MM.1S (cell line): Measurements from ENCODE around the gene JAK2.
A peak's percentile ranks its signal among the peaks of the same experiment; 100 is the strongest.
"Not testable (repeated sequence)": the region's sequence is repeated elsewhere in the genome, so short reads cannot be mapped to it uniquely, and the experiment has no call there.

Experiments used
- DNase-seq: peaks from one replicate; pipeline ENCODE4 v3.0.0-alpha.2; 2015
- H2AFZ ChIP-seq: fragments of 300-600 bp; sonication (generic); 2 replicates; pipeline ENCODE4 v1.6.0; 2016; ENCODE audit warnings: antibody characterized with exemption, low read length
- H3F3A ChIP-seq: fragments of 300-600 bp; sonication (generic); 2 replicates; pipeline ENCODE4 v1.6.1; 2016; ENCODE audit warnings: mild to moderate bottlenecking, antibody characterized with exemption, low read length, moderate library complexity, mixed read lengths; ENCODE audit not compliant: insufficient read depth
- H3K27ac ChIP-seq: fragments of 300-600 bp; sonication (generic); 2 replicates; pipeline ENCODE4 v1.5.1; 2016; ENCODE audit warnings: mild to moderate bottlenecking, low read length
- H3K27me3 ChIP-seq: fragments of 300-600 bp; sonication (generic); replicated peaks from 2 replicates; pipeline ENCODE4 v1.6.0; 2016; ENCODE audit warnings: low read length; ENCODE audit not compliant: insufficient read depth
- H3K36me3 ChIP-seq: fragments of 300-600 bp; sonication (generic); replicated peaks from 2 replicates; pipeline ENCODE4 v1.6.1; 2016; ENCODE audit warnings: mild to moderate bottlenecking, low read length, mixed read lengths; ENCODE audit not compliant: insufficient read depth
- H3K4me1 ChIP-seq: fragments of 300-600 bp; sonication (generic); 2 replicates; pipeline ENCODE4 v1.6.1; 2016; ENCODE audit warnings: low read length, mixed read lengths
- H3K4me2 ChIP-seq: fragments of 300-600 bp; sonication (generic); 2 replicates; pipeline ENCODE4 v1.6.0; 2016; ENCODE audit warnings: low read depth, low read length
- H3K4me3 ChIP-seq: fragments of 300-600 bp; sonication (generic); 2 replicates; pipeline ENCODE4 v1.5.1; 2016; ENCODE audit warnings: low read length, mixed read lengths
- H3K79me2 ChIP-seq: fragments of 300-600 bp; sonication (generic); 2 replicates; pipeline ENCODE4 v1.6.1; 2016; ENCODE audit warnings: mixed run types, low read length, mixed read lengths
- H3K9ac ChIP-seq: fragments of 300-600 bp; sonication (generic); 2 replicates; pipeline ENCODE4 v1.6.1; 2016; ENCODE audit warnings: low read length, mixed read lengths
- H3K9me2 ChIP-seq: fragments of 300-600 bp; sonication (generic); replicated peaks from 2 replicates; pipeline ENCODE4 v1.6.1; 2016; ENCODE audit warnings: mild to moderate bottlenecking, low read length, mixed read lengths; ENCODE audit not compliant: insufficient read depth
- H3K9me3 ChIP-seq: fragments of 300-600 bp; sonication (generic); replicated peaks from 2 replicates; pipeline ENCODE4 v1.6.1; 2016; ENCODE audit warnings: mild to moderate bottlenecking, low read length, mixed read lengths; ENCODE audit not compliant: insufficient read depth
- H4K20me1 ChIP-seq: fragments of 300-600 bp; sonication (generic); 2 replicates; pipeline ENCODE4 v1.6.1; 2016; ENCODE audit warnings: mild to moderate bottlenecking, low read length, moderate library complexity, mixed read lengths; ENCODE audit not compliant: insufficient read depth
- CTCF ChIP-seq: fragments of 300-600 bp; sonication (generic); IDR thresholded peaks from 2 replicates; pipeline ENCODE4 v1.5.1; 2016; ENCODE audit warnings: antibody characterized with exemption, low read length, mixed read lengths
- EZH2 ChIP-seq: fragments of 300-600 bp; sonication (generic); optimal IDR thresholded peaks from 2 replicates; pipeline ENCODE3; 2017; ENCODE audit warnings: low read depth, mild to moderate bottlenecking, antibody characterized with exemption, low read length, mixed read lengths
- EZH2phosphoT487 ChIP-seq: fragments of 300-600 bp; sonication (generic); IDR thresholded peaks from 2 replicates; pipeline ENCODE4 v1.6.1; 2018; ENCODE audit warnings: antibody characterized with exemption, low read length

JAK2 gene

GRCh38 chr9:4937446-4937845 lies 47.6 kb upstream of the JAK2 start:
- Histone ChIP-seq H3K4me1 (peaks cover 40% of the 10 kb centered on the region), H3K9me3 (no peaks in the 10 kb centered on the region), H3K4me3 (no peak overlapping the region), H3K9ac (no peak overlapping the region), H3K79me2 (no peaks in the 10 kb centered on the region), H3K27me3 (no peaks in the 10 kb centered on the region), H3K4me2 (peak overlapping the region; percentile 51), H4K20me1 (no peaks in the 10 kb centered on the region), H3K27ac (0 out of 2 replicates have a peak overlapping the region, but pooled peaks have one; percentile 9), H2AFZ (peak overlapping the region; percentile 40; the same call in 1 of the 2 replicates), H3K9me2 (no peaks in the 10 kb centered on the region), H3K36me3 (no peaks in the 10 kb centered on the region), H3F3A (peaks cover 13% of the 10 kb centered on the region)
- TF ChIP-seq EZH2phosphoT487: no peak
- TF ChIP-seq CTCF: no peak
- TF ChIP-seq EZH2: no peak
- no peak for DNase-seq

GRCh38 chr9:4938496-4938895 lies 46.6 kb upstream of the JAK2 start:
- Histone ChIP-seq H3K4me3 (peak overlapping the region; percentile 11; the same call in 1 of the 2 replicates), H2AFZ (0 out of 2 replicates have a peak overlapping the region, but pooled peaks have one; percentile 15), H3K9me3 (no peaks in the 10 kb centered on the region), H3K9me2 (no peaks in the 10 kb centered on the region), H3K4me2 (peak overlapping the region; percentile 65), H3F3A (peaks cover 13% of the 10 kb centered on the region), H3K36me3 (no peaks in the 10 kb centered on the region), H3K27me3 (no peaks in the 10 kb centered on the region), H3K79me2 (no peaks in the 10 kb centered on the region), H3K9ac (no peak overlapping the region), H3K27ac (peak overlapping the region; percentile 49; the same call in 1 of the 2 replicates), H4K20me1 (no peaks in the 10 kb centered on the region), H3K4me1 (peaks cover 40% of the 10 kb centered on the region)
- no peak for TF ChIP-seq CTCF
- no peak for TF ChIP-seq EZH2phosphoT487
- TF ChIP-seq EZH2: no peak
- no peak for DNase-seq

GRCh38 chr9:4939118-4939561 lies 45.9 kb upstream of the JAK2 start:
- Histone ChIP-seq H3K9me2 (no peaks in the 10 kb centered on the region), H3K4me3 (no peak overlapping the region), H3K9ac (no peak overlapping the region), H3F3A (peaks cover 13% of the 10 kb centered on the region), H2AFZ (0 out of 2 replicates have a peak overlapping the region, but pooled peaks have one; percentile 1), H3K79me2 (no peaks in the 10 kb centered on the region), H3K27me3 (no peaks in the 10 kb centered on the region), H3K4me2 (peak overlapping the region; percentile 65), H3K27ac (peak overlapping the region; percentile 49; the same call in 1 of the 2 replicates), H3K36me3 (no peaks in the 10 kb centered on the region), H4K20me1 (no peaks in the 10 kb centered on the region), H3K4me1 (peaks cover 40% of the 10 kb centered on the region), H3K9me3 (no peaks in the 10 kb centered on the region)
- TF ChIP-seq EZH2phosphoT487 (no peak), CTCF (no peak), EZH2 (no peak)
- peak; percentile 78 for DNase-seq

GRCh38 chr9:4942042-4942691 lies 42.9 kb upstream of the JAK2 start:
- not testable (repeated sequence) for H2AFZ ChIP-seq, H3K27me3 ChIP-seq, H3K27ac ChIP-seq, H4K20me1 ChIP-seq, H3K4me3 ChIP-seq, H3K4me2 ChIP-seq, H3K36me3 ChIP-seq, H3K9me2 ChIP-seq, H3K79me2 ChIP-seq, H3K9me3 ChIP-seq, DNase-seq, H3K9ac ChIP-seq
- H3K4me1 ChIP-seq: peaks cover 26% of the 10 kb centered on the region
- peaks cover 13% of the 10 kb centered on the region for H3F3A ChIP-seq
